Measurements from ENCODE around the gene RAPGEF4. TPM values are rescaled to one million over a fixed set of nuclear protein-coding genes. Genes with fewer than 3 reads are reported as not detected.

Gene RAPGEF4
- total RNA-seq, 1 experiment from 2014 or later = 1.4 TPM

DNA sequence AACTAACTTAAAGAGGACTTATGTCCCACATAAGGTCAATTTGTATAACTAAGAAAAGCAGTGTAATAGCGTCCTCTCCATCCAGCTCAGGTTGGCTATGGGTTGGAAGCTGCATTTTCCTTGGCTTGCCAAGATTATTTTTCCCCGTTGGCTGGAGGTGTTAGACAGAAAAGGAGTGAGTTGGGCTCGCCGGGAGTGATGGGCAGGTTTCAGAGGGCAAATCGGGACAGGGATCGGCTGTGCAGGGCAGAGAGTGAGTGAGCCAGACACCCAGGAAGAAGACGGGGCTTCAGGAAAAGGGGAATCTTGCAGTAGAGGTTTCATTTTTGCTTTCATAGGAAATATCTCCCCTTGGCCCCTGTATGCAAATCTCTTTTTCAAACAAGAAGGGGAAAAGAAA is 298.5 kb downstream of the RAPGEF4 start:
- Mint-ChIP-seq H3K9me3 (no peaks in the 10 kb centered on the region), H3K4me3 (no peak overlapping the region), H3K36me3 (ENCODE audit: insufficient read depth in 1 of 3, low read depth in 3 of 3) (no peaks in the 10 kb centered on the region), H3K27me3 (ENCODE audit: low read depth) (no peaks in the 10 kb centered on the region), H3K27ac (no peak overlapping the region), H3K4me1 (peaks cover 4 to 11% of the 10 kb centered on the region in 2 experiments; a peak in 2 of 4 replicates)
- no peak overlapping the region for H4K8ac ChIP-seq (replicated peaks; ENCODE audit: insufficient read length, low read depth, low read length)
- H4K5ac ChIP-seq (ENCODE audit: insufficient read length, low read depth, low read length) = no peak overlapping the region
- H3K27me3 ChIP-seq (ENCODE audit: insufficient read depth, low read length) = no peaks in the 10 kb centered on the region
- WGBS (ENCODE audit: extremely low coverage, insufficient read length, low lambda C conversion rate) = no CpG with 5 or more reads among the region's 7 CpGs
- H2AFZ ChIP-seq (ENCODE audit: low read length) = no peak overlapping the region
- no peak overlapping the region for H2BK120ac ChIP-seq (ENCODE audit: low read depth, low read length, poor library complexity, severe bottlenecking)
- H3K4ac ChIP-seq (ENCODE audit: low read depth, low read length) = no peak overlapping the region
- H3T11ph ChIP-seq (ENCODE audit: low read length) = no peak overlapping the region
- TF ChIP-seq, protein P1, sequence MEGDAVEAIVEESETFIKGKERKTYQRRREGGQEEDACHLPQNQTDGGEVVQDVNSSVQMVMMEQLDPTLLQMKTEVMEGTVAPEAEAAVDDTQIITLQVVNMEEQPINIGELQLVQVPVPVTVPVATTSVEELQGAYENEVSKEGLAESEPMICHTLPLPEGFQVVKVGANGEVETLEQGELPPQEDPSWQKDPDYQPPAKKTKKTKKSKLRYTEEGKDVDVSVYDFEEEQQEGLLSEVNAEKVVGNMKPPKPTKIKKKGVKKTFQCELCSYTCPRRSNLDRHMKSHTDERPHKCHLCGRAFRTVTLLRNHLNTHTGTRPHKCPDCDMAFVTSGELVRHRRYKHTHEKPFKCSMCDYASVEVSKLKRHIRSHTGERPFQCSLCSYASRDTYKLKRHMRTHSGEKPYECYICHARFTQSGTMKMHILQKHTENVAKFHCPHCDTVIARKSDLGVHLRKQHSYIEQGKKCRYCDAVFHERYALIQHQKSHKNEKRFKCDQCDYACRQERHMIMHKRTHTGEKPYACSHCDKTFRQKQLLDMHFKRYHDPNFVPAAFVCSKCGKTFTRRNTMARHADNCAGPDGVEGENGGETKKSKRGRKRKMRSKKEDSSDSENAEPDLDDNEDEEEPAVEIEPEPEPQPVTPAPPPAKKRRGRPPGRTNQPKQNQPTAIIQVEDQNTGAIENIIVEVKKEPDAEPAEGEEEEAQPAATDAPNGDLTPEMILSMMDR (conservative IDR thresholded peaks at IDR 0.05) = no peak
- no peak overlapping the region for H2AK5ac ChIP-seq (ENCODE audit: insufficient read length, low read length)
- H2BK12ac ChIP-seq (ENCODE audit: insufficient read length, low read depth, low read length) = no peak overlapping the region
- no peaks in the 10 kb centered on the region for H3K4me1 ChIP-seq (ENCODE audit: insufficient read depth, low read length)
- no peak overlapping the region for H2BK15ac ChIP-seq (ENCODE audit: low read depth, low read length)
- no peak overlapping the region for H4K91ac ChIP-seq (ENCODE audit: insufficient read length, low read depth, low read length)
- H2BK5ac ChIP-seq (ENCODE audit: insufficient read length, low read length) = no peak overlapping the region
- no peak for DNase-seq
- no peak overlapping the region for H3K18ac ChIP-seq (ENCODE audit: insufficient read length, low read depth, low read length)
- no peaks in the 10 kb centered on the region for H3K79me2 ChIP-seq (ENCODE audit: insufficient read depth, low read length)
- no peaks in the 10 kb centered on the region for H3K23me2 ChIP-seq (ENCODE audit: insufficient read length, low read depth, low read length, poor library complexity, severe bottlenecking)
- H3K9ac ChIP-seq (ENCODE audit: extremely low read depth, insufficient read length, low read length) = no peak overlapping the region
- no peaks in the 10 kb centered on the region for H3K9me3 ChIP-seq (ENCODE audit: control insufficient read depth, low read depth, low read length)
- no peak overlapping the region for H3K23ac ChIP-seq (ENCODE audit: insufficient read length, low read depth, low read length)
- H3K27ac ChIP-seq (ENCODE audit: insufficient read length, low read depth, low read length) = no peak overlapping the region
- no peaks in the 10 kb centered on the region for H3K79me1 ChIP-seq (ENCODE audit: insufficient read depth, low read depth, low read length, poor library complexity, severe bottlenecking)
- H3K4me2 ChIP-seq (ENCODE audit: insufficient read depth, insufficient read length, low read length) = no peak overlapping the region
- H4K20me1 ChIP-seq (ENCODE audit: control insufficient read depth, insufficient read depth, insufficient read length) = no peaks in the 10 kb centered on the region
- H2BK20ac ChIP-seq (ENCODE audit: low read depth, low read length, poor library complexity, severe bottlenecking) = no peak overlapping the region
- H3K14ac ChIP-seq (ENCODE audit: insufficient read depth, low read length) = no peak overlapping the region
- H3K56ac ChIP-seq (ENCODE audit: insufficient read length, low read depth, low read length) = no peak overlapping the region
